NCI-H748 (cell line): ENCODE measurements around the gene FUT3.
"Not testable (repeated sequence)": the region's sequence is repeated elsewhere in the genome, so short reads cannot be mapped to it uniquely, and the experiment has no call there.

Experiments
- DNase-seq: peaks from one replicate; lab custom pipeline; 2025; ENCODE audit not compliant: unreplicated experiment; lab: John Stamatoyannopoulos, UW

The FUT3 gene

DNA sequence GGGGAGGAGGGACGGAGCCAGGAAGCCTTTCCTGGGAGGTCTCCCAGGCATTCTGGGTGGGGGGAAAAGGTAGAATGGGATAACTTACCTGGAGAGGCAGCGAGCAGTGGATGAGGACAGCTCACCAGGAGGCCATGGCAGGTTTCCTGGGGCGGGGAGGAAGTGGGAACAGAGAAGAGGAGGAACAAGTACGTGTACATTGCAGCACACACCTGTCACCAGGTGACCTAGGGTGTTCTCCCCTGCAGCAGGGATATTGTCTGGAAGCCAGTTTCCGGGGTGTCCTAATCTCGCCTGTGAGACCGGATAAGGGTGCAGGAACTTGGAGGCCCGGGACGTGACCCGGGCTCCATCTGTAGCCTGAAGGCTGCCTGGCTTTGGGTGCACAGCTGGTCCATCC lies at the start of gene FUT3:
TSS of gene FUT3 (minus strand) at position 148 of the 400 bp plus-strand sequence.
- DNase-seq, result no peak

DNA sequence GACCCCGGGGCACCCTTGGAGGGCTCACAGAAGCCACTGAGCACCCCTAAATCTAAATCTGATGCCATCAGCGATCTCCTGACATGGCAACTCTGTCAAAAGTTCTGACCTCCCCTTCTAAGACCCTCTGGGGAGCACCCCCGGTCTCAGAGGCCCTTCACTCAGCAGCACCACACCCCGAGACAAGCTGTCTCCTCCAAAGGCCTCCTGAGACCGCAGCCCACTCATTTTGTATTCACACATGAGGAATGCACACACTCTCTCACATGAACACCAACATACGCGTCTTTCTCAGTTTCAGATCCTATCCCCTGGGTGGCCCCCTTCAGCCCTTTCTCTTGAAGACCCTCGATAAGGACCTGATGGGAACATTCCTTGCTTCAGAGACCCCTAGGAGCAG lies 49.7 kb upstream of the FUT3 start:
- DNase-seq, result no peak

DNA sequence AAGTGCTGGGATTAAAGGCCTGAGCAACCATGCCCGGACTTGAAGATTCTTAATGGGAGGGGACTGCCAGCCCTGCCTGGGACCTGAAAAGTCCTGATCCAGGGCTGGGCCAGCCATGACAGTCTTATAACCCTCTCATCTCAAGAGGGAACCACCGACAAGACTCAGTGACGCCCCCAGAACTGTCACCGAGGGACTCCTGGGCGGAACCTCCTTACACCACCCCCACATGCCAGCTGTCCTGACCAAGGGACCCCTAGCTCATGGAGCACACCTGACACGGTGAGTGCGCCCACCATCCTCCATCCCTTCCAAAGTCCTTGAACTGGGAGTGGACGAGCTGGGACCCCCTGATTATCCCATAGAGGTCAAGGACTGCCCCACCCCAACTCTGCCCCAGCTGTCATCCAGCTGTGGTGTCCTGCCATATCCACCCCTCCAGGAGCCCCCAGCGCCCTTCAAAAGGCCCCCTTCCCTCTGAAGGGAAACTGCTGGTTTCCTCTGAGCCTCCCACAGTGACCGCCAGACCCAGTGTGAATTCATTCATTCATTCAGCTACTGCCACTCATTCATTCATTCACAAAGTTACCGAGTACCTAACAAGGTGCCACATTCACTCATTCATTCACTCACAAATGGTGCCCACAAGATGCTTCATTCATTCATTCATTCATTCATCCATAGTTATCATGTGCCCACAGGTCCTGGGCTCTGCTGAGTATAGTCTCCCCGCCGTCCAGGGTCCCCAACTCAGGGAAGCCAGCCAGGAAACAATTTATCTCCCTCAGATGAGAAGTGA lies 48.7 kb upstream of the FUT3 start:
- DNase-seq, result no peak

DNA sequence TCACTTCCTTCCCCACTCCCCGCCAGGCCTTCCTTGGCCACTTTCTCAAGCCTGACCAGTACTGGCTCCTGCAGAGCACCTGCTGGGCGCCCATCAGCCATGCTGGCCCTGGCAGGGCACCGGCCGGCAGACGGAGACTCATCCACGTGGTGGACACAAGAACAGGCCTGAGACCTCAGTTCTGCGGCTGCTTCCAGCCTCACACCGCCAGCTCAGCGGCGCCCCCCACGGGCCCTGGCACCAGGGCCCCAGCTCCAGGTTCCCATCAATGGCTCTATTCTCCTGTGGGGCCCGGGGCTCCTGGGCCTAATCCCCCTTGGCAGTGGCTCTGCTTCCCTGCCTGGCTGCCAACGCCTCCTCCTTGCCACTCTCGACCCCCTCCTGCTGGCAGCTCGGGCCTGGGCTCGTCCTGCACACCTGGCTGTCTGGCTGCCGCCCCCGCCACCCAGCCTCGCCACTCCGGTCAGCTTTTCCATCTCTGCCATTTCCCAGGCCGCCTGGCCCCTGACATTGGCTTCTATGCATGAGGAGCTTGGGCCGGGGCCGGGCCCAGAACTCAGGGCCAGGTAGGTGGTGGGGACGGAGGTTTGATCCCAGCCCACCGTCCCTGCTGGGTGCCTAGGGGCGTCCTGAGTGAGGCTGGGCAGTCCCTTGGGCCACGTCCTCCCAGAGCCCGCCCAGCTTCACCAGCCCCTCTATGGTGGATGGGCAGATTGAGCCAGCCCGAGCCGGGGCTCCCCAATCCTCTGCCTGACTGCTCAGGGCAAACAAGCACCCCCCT lies 46.1 kb upstream of the FUT3 start:
- DNase-seq, result no peak

DNA sequence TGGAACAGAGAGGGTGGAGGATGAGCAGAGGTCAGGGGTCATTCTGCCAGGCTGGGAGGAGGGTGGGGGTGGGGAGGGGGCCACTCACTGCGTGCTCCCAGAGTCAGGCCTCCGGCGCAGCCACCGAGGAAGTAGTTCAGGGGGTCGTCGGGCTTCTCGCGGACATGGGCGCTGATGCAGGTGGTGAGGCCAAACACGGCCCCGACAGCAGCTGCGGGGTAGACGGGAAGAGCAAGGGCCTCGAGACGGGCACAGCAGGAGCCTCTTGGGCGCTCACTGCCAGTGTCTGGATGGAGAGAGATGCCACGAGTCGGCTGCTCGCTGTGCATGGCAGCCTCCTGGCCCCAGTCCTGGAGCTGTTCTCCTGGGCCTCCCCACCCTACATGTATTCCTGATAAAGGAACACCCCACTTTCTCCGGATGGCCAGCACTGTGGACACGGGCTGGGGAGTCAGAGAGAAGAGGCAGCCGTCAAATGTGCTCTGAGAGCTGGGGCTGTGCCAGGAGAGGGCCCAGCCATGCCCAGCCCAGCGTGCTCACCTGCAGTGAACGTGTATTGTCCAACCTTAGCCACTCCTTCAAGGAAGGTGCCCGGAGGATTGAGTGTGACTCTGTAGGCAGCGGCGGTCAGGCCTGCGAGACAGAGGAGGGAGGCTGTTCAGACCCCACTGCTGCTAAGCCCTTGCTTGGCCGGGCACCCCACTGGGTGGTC lies 45.3 kb upstream of the FUT3 start:
- no peak for DNase-seq

DNA sequence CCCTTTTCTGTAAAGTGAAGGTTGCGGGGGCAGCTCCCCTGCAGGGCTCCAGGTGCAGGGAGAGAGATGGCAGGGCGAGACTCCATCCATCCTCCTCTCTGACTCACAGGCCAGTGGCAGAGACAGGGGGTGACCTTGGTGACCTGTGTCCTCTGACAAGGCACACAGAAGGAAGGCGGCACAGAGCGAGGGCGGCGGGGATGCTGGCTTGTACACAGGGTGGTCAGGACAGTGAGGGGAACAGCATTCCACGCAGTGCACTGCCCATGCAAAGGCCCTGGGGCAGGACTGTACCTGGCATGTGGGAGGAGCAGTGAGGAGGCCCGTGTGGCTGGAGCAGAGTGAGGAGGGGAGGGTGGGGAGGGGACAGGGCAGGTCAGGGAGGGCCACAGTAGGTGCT lies 44.6 kb upstream of the FUT3 start:
- DNase-seq, result no peak

DNA sequence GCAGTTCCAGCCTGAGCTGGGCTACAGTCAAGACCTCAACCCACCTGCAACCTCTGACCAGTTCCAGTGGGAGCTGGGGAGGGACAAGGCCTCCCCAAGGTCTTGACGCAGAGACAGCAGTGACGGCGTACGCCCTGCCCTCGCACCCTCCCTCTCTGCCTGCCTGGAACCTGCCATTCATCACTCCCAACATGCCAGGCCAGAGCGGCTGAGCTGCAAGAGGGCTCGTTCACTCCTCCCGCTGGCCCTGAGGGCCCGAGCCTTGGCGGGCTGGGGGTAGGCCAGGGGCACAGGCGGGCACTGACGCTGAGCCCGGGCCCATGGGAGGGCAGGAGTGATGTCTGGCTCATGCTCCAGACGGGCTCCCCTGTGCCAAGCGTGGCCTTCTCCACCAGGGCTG lies 44.2 kb upstream of the FUT3 start:
- DNase-seq, result no peak

DNA sequence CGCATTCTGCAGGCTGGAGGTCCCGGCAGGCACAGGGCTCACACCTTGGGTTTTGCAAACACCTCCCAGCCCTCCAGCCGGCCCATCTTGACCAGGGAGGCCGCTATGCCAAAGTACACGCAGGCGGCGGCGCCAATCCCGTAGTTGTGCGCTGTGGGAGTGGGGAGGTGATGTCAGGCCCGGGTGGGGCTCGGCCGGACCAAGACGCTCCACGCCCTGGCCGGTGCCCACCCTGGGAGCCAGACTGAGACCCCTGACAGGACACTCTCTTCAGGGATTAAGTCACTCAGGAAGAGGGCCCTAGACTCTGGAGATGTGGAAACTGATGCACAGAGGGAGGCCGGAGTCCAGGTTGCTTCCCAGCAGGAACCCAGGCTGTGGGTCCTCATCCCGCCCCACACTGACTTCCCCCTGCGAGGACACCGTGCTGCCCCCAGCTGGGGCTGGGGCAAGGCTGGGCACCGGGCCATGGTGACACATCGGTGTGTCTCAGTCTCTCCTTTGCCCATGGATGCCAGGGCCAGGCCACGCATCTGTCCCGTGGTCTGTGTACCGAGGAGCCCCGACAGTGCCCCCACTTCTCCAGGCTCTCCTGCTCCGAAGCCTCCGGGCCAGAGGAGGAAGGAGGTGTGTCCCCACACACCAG lies 43.6 kb upstream of the FUT3 start:
- DNase-seq, result no peak

DNA sequence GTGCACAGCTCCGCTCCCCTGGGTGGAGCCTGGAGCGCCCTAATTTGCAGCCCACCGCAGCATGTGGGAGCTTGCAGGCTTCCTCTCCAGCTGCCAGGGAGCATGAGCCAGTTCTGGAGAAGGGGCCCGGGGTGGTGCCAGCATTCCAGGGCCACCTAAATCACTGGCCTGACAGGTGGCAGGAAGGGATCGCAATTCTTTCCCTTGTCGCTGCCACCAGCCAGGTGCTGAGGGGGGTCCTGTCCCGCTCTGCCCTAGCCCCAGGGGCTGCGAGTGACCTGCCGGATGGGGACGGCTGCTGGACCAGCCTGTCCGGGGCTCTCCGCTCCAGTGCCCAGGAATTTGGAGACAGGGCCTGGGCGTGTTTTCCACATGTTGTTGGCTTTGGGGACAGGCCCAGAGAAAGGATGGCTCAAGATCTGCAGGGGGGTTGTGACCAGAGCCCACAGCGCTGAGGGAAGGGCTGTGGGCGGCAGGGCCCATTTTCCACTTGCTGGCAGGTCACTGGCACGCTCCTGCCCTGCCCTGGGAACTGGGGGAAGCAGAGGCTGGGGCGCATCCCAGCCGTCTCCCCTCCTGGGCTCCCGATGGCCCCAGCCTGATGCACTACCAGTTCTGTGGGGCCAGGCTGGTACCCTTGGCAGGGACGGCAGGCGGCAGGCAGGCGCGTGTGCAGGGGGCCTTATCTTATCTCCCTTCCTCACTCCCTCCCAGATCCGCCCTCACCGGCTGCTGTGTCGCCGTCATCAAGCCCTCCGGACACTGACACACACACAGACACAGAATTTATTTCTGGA lies 42.9 kb upstream of the FUT3 start:
- DNase-seq, result no peak

DNA sequence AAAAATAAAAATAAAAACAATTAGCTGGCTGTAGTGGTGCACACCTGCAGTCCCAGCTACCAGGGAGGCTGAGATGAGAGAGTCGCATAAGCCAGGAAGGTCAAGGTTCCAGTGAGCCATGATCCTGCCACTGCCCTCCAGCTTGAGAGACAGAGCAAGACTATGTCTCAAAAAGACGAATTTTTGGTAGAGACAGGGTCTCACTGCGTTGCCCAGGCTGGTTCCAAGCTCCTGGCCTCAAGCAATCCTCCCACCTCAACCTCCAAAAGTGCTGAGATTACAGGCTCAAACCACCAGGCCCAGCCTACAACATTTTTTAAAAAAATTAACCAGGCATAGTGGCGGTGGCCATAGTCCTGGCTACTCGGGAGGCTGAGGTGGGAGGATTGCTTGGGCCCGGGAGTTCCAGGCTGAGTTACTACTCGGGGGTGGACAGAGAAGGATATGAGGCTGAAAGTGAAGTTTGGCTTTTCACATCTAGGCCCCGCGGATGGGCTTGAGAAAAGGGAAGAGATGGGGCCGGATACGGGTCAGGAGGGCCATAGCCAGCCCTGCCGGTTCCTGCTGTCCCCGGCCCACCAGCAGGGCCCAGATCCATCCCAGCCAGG lies 42.2 kb upstream of the FUT3 start:
- no peak for DNase-seq

DNA sequence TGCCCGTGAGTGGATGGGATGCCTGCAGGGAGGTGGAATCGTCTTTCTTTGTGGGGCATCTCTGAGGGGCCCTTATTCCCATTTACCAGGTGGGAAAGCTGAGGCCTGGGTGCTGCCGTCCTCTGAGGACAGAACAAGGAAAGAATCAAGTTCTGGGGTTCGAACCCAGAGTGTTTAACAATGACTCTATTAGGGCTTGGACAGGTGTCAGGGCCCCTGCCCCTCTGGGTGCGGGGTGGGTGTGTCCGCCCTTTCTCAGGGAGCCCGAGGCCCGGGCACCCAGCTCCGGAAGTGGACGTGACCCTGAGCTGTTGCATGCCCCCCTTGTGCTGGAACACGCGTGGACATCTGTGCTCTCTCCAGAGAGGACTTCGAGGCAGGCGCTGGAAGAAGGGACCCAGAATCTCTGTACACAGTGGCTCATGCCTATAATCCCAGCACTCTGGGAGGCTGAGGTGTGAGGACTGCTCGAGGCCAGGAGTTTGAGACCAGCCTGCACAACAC lies 41.6 kb upstream of the FUT3 start:
- no peak for DNase-seq

DNA sequence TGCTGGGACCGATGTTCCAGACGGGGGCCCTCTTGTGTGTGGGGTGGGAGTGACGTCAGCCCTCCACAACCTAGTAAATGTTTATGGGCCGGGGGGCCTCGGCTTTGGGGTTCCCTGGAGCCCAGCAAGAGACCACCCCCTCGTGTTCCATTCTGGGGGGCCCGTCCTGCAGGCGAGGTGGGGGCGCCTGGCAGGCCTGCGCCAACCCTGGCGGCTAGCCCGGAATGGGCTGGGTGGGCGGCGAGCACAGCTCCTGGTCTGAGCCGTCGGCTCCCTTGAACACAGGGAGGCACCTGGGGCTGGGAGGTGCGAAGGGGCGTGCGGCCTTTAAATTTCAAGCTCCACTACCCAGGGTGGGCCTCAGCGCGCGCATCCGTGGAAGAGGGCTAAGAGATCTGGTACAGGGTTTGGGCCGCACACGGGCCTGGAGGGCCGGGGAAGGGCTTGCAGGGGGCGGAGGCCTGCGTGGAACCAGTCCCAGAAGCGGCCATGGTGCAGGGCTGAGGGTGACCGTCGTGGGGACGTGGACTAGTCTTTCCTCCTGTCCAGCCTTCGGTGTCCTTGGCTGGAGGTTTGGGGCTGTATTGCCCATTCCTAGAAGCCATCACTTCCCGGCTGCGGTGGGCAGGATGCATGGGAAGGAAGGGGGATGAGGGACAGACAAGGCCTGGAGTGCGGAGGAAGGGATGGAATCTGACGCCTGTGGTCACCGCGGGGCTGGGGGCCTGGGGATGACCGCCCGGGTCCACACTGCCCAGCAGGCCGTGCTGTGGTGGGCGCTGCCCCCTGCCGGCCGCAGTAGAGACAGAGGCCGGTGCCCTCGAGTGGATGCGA lies 40.9 kb upstream of the FUT3 start:
- peak; percentile 53 for DNase-seq

DNA sequence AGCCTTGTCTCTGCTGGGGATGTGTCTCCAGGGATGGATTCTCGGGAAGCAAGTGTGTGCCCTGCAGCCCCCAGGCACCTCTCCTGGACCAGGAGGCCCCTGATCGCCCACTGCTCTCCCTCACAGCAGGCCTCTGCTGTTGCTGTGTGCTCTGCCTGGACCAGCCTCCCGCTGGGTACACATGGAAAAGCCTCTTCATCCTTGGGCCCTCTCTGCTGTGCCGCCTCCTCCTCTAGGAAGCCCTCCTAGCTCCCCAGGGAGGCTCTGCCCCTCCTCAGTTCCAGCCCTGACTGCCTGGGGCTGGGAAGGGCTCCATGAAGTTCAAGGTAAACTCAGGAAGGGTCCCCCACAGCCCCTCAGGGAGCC lies 40.3 kb upstream of the FUT3 start:
- DNase-seq, result no peak

DNA sequence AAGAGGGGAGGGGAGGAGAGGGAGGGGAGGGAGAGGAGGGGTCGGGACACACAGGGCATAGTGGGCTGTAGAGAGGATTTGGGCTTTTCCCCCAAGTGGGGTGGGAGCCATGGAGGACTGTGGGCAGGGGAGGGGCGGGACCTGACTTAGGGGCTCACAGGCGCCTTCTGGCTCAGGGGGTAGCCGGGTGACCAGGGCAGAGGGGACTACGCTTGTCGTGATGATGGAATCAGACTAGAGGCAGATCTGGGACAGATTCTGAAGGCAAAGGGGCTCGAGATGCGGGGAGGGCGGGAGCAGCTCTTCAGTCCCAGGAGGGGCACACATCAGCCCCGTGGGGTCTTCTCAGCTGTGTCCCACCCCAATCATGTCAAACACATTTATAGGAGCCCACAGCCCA lies 38.9 kb upstream of the FUT3 start:
- no peak for DNase-seq

DNA sequence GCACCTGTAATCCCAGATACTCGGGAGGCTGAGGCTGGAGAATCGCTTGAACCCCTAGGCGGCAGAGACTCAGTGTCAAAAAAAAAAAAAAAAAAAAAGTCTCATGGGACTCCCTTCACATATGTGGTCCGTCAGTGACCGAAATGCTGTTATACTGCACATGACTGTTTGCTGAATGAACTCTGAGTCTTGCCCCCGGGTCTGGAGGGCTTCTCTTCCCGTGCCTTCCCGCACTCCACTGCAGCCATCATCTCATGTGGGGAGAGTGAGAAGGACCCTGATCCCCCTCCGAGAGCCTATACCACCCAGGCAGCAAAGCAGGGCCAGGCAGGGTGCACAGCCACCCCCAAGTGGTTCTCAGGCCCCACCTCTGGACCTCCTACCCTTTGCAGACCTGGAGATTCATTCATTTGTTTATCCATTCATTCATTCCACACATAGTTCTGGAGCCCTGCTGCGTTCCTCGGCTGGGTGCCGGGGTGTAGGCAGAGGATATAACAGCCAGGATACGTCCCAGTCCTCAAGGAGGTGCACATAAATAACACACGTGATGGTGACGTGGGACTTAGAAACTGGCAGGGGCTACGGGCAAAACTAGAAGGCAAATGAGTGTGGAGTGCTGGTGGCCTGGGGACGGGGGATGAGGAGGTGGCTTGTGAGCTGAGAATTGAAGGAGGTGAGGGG lies 38.2 kb upstream of the FUT3 start:
- DNase-seq, result no peak

DNA sequence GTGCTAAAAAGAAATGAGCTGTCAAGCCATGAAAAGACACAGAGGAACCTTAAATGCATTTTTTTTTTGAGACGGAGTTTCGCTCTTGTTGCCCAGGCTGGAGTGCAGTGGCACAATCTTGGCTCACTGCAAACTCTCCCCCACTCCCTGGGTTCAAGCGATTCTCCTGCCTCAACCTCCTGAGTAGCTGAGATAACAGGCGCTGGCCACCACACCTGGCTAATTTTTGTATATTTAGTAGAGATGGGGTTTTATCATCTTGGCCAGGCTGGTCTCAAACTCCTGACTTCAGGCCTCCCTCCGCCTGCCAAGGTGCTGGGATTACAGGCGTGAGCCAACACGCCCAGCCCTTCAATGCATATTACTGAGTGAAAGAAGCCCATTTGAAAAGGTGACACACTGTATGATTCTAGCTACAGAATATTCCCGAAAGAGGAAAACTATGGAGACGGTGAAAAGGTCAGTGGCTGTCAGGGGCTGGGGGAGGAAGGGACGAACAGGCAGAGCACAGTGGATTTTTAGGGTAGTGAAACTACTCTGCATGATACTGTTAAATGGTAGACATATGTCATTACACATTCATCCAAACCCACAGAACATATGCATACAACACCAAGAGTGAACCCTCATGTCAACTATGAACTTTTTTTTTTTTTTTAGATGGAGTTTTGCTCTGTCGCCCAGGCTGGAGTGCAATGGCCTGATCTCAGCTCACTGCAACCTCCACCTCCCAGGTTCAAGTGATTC lies 33.0 kb upstream of the FUT3 start:
- DNase-seq, result not testable (repeated sequence)

DNA sequence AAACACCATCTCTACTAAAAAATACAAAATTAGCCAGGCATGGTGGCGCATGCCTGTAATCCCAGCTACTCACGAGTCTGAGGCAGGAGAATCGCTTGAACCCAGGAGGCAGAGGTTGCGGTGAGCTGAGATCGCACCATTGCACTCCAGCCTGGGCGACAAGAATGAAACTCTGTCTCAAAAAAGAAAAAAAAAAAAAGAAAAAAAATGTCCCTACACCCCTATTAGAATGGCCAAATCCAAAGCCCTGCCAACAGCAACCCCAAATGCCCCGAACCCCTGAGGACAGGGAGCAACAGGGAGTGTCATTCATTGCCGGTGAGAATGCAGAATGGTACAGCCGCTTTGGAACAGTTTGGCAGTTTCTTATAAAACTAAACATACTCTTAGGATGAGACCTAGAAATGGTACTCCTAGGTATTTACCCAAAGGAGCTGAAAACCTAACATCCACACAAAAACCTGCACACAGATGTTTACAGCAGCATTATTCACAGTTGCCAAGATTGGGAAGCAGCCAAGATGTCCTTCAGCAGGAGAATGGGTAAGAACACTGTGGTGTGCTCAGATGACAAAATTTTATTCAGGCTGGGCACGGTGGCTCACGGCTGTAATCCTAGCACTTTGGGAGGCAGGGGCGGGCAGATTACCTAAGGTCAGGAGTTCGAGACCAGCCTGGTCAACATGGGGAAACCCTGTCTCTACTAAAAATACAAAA lies 32.1 kb upstream of the FUT3 start:
- not testable (repeated sequence) for DNase-seq
